ENCODE measurements around the gene OLIG1. TPM values are rescaled to one million over a fixed set of nuclear protein-coding genes. Genes with fewer than 3 reads are reported as not detected.

OLIG1 gene
- total and polyA plus RNA-seq, 2 of the 13 experiments (the other 11 are each of a cell fraction or from before 2014, with no cell fraction given): not detected

DNA sequence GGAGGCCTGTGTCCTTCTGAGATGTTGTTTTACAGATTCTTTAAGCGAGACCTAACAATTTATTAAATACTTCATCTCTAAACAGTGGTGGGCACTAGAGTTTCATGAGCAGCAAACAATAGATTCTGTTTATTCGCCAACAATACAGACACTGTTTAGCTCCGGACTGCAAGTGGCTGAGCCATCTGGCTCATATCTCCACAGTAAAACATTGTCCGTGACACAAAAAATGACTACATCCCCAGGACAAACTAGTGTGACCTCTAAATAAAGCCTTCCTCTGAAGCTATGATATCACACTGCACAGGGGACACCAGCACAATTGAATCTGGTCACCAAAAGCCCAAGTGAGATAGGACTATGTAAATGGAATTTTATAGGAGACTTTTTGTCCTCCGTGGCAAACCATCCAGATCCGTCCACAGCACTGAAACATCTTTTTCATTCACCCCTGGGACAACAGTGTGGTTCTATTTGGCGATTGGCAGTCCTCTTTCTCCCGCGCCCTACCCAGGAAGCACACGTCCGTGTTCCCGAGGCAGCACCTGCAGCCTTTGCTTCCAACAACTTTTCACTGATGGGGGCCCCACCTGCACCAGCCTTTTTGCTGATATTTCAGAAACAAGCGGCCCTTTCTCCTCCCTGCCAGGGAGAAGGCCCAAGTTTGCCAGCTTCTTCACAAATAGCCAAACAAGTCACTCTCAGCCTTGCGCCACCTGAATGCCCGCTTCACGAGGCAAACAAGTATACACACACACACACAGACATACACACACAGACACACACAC is 47.4 kb downstream of the OLIG1 start (continued):
- TF ChIP-seq, protein P1, sequence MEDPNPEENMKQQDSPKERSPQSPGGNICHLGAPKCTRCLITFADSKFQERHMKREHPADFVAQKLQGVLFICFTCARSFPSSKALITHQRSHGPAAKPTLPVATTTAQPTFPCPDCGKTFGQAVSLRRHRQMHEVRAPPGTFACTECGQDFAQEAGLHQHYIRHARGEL (CRISPR knock-in tag; IDR thresholded peaks at IDR 0.05): no peak
- TF ChIP-seq ZMAT3 (CRISPR knock-in tag; conservative IDR thresholded peaks at IDR 0.05) (no peak), ZNF331 (CRISPR knock-in tag; IDR thresholded peaks at IDR 0.05) (no peak), SP4 (CRISPR knock-in tag; IDR thresholded peaks at IDR 0.05) (no peak), MED1 (CRISPR knock-in tag; IDR thresholded peaks at IDR 0.05) (no peak), CCDC6 (CRISPR knock-in tag; IDR thresholded peaks at IDR 0.05) (no peak), ZNF879 (CRISPR knock-in tag; IDR thresholded peaks at IDR 0.05) (no peak), ZNF136 (CRISPR knock-in tag; IDR thresholded peaks at IDR 0.05; ENCODE audit: low read depth) (no peak), NR2F2 (IDR thresholded peaks at IDR 0.05; ENCODE audit: borderline replicate concordance, low read depth) (no peak), ZFP90 (CRISPR knock-in tag; IDR thresholded peaks at IDR 0.05; ENCODE audit: borderline replicate concordance) (no peak)
- TF ChIP-seq, protein P2, sequence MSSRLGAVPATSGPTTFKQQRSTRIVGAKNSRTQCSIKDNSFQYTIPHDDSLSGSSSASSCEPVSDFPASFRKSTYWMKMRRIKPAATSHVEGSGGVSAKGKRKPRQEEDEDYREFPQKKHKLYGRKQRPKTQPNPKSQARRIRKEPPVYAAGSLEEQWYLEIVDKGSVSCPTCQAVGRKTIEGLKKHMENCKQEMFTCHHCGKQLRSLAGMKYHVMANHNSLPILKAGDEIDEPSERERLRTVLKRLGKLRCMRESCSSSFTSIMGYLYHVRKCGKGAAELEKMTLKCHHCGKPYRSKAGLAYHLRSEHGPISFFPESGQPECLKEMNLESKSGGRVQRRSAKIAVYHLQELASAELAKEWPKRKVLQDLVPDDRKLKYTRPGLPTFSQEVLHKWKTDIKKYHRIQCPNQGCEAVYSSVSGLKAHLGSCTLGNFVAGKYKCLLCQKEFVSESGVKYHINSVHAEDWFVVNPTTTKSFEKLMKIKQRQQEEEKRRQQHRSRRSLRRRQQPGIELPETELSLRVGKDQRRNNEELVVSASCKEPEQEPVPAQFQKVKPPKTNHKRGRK (CRISPR knock-in tag; IDR thresholded peaks at IDR 0.05): no peak
- TF ChIP-seq, protein P3, sequence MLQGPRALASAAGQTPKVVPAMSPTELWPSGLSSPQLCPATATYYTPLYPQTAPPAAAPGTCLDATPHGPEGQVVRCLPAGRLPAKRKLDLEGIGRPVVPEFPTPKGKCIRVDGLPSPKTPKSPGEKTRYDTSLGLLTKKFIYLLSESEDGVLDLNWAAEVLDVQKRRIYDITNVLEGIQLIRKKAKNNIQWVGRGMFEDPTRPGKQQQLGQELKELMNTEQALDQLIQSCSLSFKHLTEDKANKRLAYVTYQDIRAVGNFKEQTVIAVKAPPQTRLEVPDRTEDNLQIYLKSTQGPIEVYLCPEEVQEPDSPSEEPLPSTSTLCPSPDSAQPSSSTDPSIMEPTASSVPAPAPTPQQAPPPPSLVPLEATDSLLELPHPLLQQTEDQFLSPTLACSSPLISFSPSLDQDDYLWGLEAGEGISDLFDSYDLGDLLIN (CRISPR knock-in tag; IDR thresholded peaks at IDR 0.05; ENCODE audit: borderline replicate concordance): no peak

Other genes starting within 250 kb of the OLIG1 start
- gene OLIG2, start 44.2 kb upstream of the OLIG1 start, total RNA-seq (2016; rRNA removed; fragmentation: Illumina TruSeq; extraction: Trizol): not detected in 2 replicates
- not detected in 2 replicates for gene OLIG2, start 44.2 kb upstream of the OLIG1 start, polyA plus RNA-seq (2011; rRNA removed)
- 5.1 TPM in 2 replicates for gene IFNAR2, start 159.8 kb downstream of the OLIG1 start, total RNA-seq (2016; rRNA removed; fragmentation: Illumina TruSeq; extraction: Trizol)
- 22.7 and 24.1 TPM in 2 replicates for gene IFNAR2, start 159.8 kb downstream of the OLIG1 start, polyA plus RNA-seq (2011; rRNA removed)
- 10.7 and 17.4 TPM in 2 replicates for gene IL10RB, start 196.2 kb downstream of the OLIG1 start, total RNA-seq (2016; rRNA removed; fragmentation: Illumina TruSeq; extraction: Trizol)
- 18.2 and 19.1 TPM in 2 replicates for gene IL10RB, start 196.2 kb downstream of the OLIG1 start, polyA plus RNA-seq (2011; rRNA removed)

All from HepG2 (cell line).